ENCODE data around the gene GARIN5B. TPM values are rescaled to one million over a fixed set of nuclear protein-coding genes. Genes with fewer than 3 reads are reported as not detected.

GARIN5B gene
- total RNA-seq, 1 experiment from 2014 or later = 0.13 TPM

- DNase-seq = no peak
- H3K4ac ChIP-seq (ENCODE audit: low read depth, low read length) = no peak overlapping the region
- H3K4me2 ChIP-seq (ENCODE audit: insufficient read depth, insufficient read length, low read length) = no peak overlapping the region
- no peak overlapping the region for H4K91ac ChIP-seq (ENCODE audit: insufficient read length, low read depth, low read length)
- no peak overlapping the region for H2BK5ac ChIP-seq (ENCODE audit: insufficient read length, low read length)
- no peak overlapping the region for H4K5ac ChIP-seq (ENCODE audit: insufficient read length, low read depth, low read length)
- H2BK20ac ChIP-seq (ENCODE audit: low read depth, low read length, poor library complexity, severe bottlenecking) = no peak overlapping the region
- H3K27me3 ChIP-seq (ENCODE audit: insufficient read depth, low read length) = no peaks in the 10 kb centered on the region
- Mint-ChIP-seq H3K4me3 (peak overlapping the region; percentile 39 to 54; a peak in 3 of 5 replicates), H3K9me3 (no peaks in the 10 kb centered on the region), H3K27ac (peak overlapping the region in 1 of 3 experiments; percentile 70; a peak in 3 of 7 replicates), H3K4me1 (peaks cover 54 to 63% of the 10 kb centered on the region in 2 experiments), H3K27me3 (ENCODE audit: low read depth) (no peaks in the 10 kb centered on the region; the same call in none of the 2 replicates), H3K36me3 (ENCODE audit: insufficient read depth in 1 of 3, low read depth in 3 of 3) (peaks cover 28 to 38% (median 30%) of the 10 kb centered on the region in 3 experiments)
- H2AFZ ChIP-seq (ENCODE audit: low read length) = no peak overlapping the region
- no peaks in the 10 kb centered on the region for H3K9me3 ChIP-seq (ENCODE audit: control insufficient read depth, low read depth, low read length)
- no peak overlapping the region for H3K27ac ChIP-seq (ENCODE audit: insufficient read length, low read depth, low read length)
- TF ChIP-seq CTCF (conservative IDR thresholded peaks at IDR 0.05) = no peak
- no peak overlapping the region for H3K23ac ChIP-seq (ENCODE audit: insufficient read length, low read depth, low read length)
- no peak overlapping the region for H3K18ac ChIP-seq (ENCODE audit: insufficient read length, low read depth, low read length)
- H3K23me2 ChIP-seq (ENCODE audit: insufficient read length, low read depth, low read length, poor library complexity, severe bottlenecking) = peaks cover under 1% of the 10 kb centered on the region
- no peak overlapping the region for H2AK5ac ChIP-seq (ENCODE audit: insufficient read length, low read length)
- H4K8ac ChIP-seq (replicated peaks; ENCODE audit: insufficient read length, low read depth, low read length) = no peak overlapping the region
- no peak overlapping the region for H3T11ph ChIP-seq (ENCODE audit: low read length)
- WGBS (ENCODE audit: extremely low coverage, insufficient read length, low lambda C conversion rate) = no CpG with 5 or more reads among the region's 18 CpGs
- no peak overlapping the region for H2BK120ac ChIP-seq (ENCODE audit: low read depth, low read length, poor library complexity, severe bottlenecking)
- peaks cover 13% of the 10 kb centered on the region for H3K79me1 ChIP-seq (ENCODE audit: insufficient read depth, low read depth, low read length, poor library complexity, severe bottlenecking)
- no peak overlapping the region for H2BK12ac ChIP-seq (ENCODE audit: insufficient read length, low read depth, low read length)
- H3K79me2 ChIP-seq (ENCODE audit: insufficient read depth, low read length) = peaks cover 8% of the 10 kb centered on the region; the same call in 1 of the 2 replicates
- no peak overlapping the region for H3K9ac ChIP-seq (ENCODE audit: extremely low read depth, insufficient read length, low read length)
- no peak overlapping the region for H2BK15ac ChIP-seq (ENCODE audit: low read depth, low read length)
- peaks cover 4% of the 10 kb centered on the region for H3K4me1 ChIP-seq (ENCODE audit: insufficient read depth, low read length)
- peaks cover 3% of the 10 kb centered on the region for H4K20me1 ChIP-seq (ENCODE audit: control insufficient read depth, insufficient read depth, insufficient read length)
- no peak overlapping the region for H3K56ac ChIP-seq (ENCODE audit: insufficient read length, low read depth, low read length)
- no peak overlapping the region for H3K14ac ChIP-seq (ENCODE audit: insufficient read depth, low read length)
Observed at GRCh38 chr19:55391702-55392615, 28.9 kb upstream of the GARIN5B start.
